NT2/D1 (cell line): ENCODE measurements around the gene RLF.

ENCODE experiments used
- SUZ12 ChIP-seq: IDR thresholded peaks from 2 replicates; pipeline ENCODE4 v1.6.1; 2011; ENCODE audit not compliant: insufficient read length, insufficient read depth; ENCODE audit errors: extremely low read depth
- YY1 ChIP-seq: IDR thresholded peaks from 2 replicates; pipeline ENCODE4 v1.6.1; 2011; ENCODE audit not compliant: insufficient read length, insufficient read depth

DNA sequence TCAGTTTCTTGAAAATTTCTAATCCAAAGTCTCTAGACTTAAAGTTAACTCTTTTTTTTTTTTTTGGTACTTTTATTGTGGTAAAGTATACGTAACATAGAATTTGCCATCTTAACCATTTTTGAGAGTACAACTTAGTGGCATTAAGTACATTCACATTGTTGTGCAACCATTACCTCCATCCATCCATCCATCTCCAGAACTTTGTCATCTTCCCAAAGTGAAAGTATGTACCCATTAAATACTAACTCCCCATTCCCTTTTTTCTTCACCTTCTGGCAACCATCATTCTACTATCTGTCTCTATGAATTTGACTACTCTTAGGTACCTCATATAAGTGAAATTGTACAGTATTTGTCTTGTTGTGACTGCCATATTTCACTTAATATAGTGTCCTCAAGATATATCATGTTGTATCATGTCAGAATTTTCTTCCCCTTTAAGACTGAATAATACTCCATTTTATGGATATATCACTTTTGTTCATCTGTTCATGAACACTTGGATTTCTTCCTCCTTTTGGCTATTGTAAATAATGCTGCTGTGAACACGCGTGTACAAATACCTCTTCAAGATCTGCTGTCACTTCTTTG, 18.4 kb downstream of the RLF start:
- TF ChIP-seq YY1, result no peak
- TF ChIP-seq SUZ12, result no peak
